HL-60 (cell line): ENCODE measurements around the gene ASTN2.

ENCODE experiments used
- DNase-seq, 2 experiments: peaks; one replicate each; pipeline ENCODE4 v3.0.0-alpha.2; 2010 to 2020; ENCODE audit warnings: low read depth in 1 of 2, low spot score in 1 of 2
- H3K27ac ChIP-seq: fragments of 250-450 bp; sonication (Bioruptor Pico); replicated peaks from 2 replicates; pipeline ENCODE4 v1.5.1; 2020; ENCODE audit warnings: mild to moderate bottlenecking, moderate library complexity
- H3K27me3 ChIP-seq: fragments of 250-450 bp; sonication (Bioruptor Pico); 2 replicates; pipeline ENCODE4 v1.5.1; 2021; ENCODE audit warnings: mild to moderate bottlenecking, moderate library complexity; ENCODE audit not compliant: insufficient read depth, poor library complexity, severe bottlenecking
- H3K4me3 ChIP-seq: replicated peaks from 2 replicates; pipeline ENCODE4 v1.5.1; 2011; ENCODE audit warnings: mild to moderate bottlenecking, control low read depth, low read length; ENCODE audit not compliant: insufficient read depth
- GABPA ChIP-seq: IDR thresholded peaks from 2 replicates; pipeline ENCODE4 v1.6.1; 2012; ENCODE audit warnings: low read depth
- POLR2AphosphoS5 ChIP-seq: IDR thresholded peaks from 2 replicates; pipeline ENCODE4 v1.6.1; 2012; ENCODE audit warnings: low read depth
- REST ChIP-seq: IDR thresholded peaks from 2 replicates; pipeline ENCODE4 v1.6.1; 2012; ENCODE audit warnings: low read depth; ENCODE audit not compliant: insufficient replicate concordance
- SPI1 ChIP-seq: IDR thresholded peaks from 2 replicates; pipeline ENCODE4 v1.6.1; 2012; ENCODE audit warnings: low read depth, mild to moderate bottlenecking, borderline replicate concordance
- TF ChIP-seq, protein P1 (sequence below): IDR thresholded peaks from one replicate; pipeline ENCODE4 v1.5.1; 2011; ENCODE audit warnings: low read length, control low read depth, inconsistent platforms; ENCODE audit not compliant: insufficient read depth

The ASTN2 gene

GRCh38 chr9:116800885-116801284, 614.0 kb downstream of the ASTN2 start:
- no peak for DNase-seq
- Histone ChIP-seq H3K27me3 (no peaks in the 10 kb centered on the region), H3K4me3 (no peak overlapping the region), H3K27ac (no peak overlapping the region)
- TF ChIP-seq, protein P1, sequence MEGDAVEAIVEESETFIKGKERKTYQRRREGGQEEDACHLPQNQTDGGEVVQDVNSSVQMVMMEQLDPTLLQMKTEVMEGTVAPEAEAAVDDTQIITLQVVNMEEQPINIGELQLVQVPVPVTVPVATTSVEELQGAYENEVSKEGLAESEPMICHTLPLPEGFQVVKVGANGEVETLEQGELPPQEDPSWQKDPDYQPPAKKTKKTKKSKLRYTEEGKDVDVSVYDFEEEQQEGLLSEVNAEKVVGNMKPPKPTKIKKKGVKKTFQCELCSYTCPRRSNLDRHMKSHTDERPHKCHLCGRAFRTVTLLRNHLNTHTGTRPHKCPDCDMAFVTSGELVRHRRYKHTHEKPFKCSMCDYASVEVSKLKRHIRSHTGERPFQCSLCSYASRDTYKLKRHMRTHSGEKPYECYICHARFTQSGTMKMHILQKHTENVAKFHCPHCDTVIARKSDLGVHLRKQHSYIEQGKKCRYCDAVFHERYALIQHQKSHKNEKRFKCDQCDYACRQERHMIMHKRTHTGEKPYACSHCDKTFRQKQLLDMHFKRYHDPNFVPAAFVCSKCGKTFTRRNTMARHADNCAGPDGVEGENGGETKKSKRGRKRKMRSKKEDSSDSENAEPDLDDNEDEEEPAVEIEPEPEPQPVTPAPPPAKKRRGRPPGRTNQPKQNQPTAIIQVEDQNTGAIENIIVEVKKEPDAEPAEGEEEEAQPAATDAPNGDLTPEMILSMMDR: no peak
- TF ChIP-seq POLR2AphosphoS5: no peak
- TF ChIP-seq REST: no peak
- TF ChIP-seq SPI1: no peak
- no peak for TF ChIP-seq GABPA

- no peaks in the 10 kb centered on the region for H3K27me3 ChIP-seq
- H3K27ac ChIP-seq: no peak overlapping the region
- no peak for DNase-seq
- H3K4me3 ChIP-seq: no peak overlapping the region
- TF ChIP-seq POLR2AphosphoS5 (no peak), SPI1 (no peak), REST (no peak), GABPA (no peak)
- TF ChIP-seq, protein P1: no peak
Observed at GRCh38 chr9:116800074-116800473, 614.8 kb downstream of the ASTN2 start.

DNA sequence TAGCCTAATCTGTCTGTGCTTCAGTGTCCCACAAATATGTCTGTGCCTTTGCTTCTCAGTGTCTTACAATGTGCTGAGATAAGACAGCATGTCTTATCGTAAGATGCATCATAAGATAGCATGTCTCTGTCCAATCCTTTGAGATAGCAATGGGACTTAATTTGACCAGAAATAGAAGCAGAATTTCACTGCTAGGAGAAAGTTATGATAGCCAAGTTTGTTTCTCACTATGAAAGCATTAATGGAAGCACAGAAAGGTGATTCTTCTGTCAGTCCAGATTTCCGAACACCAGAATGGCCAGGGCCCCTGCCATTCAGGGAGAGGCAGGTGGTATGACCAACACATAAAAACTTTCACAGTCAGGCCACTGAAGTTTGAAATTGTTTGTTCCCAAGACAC, 616.3 kb downstream of the ASTN2 start:
- no peak overlapping the region for H3K4me3 ChIP-seq

GRCh38 chr9:116797276-116797675, 617.6 kb downstream of the ASTN2 start:
- TF ChIP-seq GABPA (no peak), REST (no peak), SPI1 (no peak)
- no peak overlapping the region for H3K4me3 ChIP-seq
- no peak for DNase-seq
- no peak overlapping the region for H3K27ac ChIP-seq
- no peaks in the 10 kb centered on the region for H3K27me3 ChIP-seq

More for the DNA sequence above, 616.3 kb downstream of the ASTN2 start:
- DNase-seq: no peak
- H3K27me3 ChIP-seq: no peaks in the 10 kb centered on the region
- TF ChIP-seq GABPA (no peak), POLR2AphosphoS5 (no peak)
- TF ChIP-seq, protein P1: no peak
- H3K27ac ChIP-seq: no peak overlapping the region
